ENCODE results near the gene ANKS1B. TPM values are rescaled to one million over a fixed set of nuclear protein-coding genes. Genes with fewer than 3 reads are reported as not detected.

The ANKS1B gene
- polyA plus RNA-seq, 3 donors, result not detected

DNA sequence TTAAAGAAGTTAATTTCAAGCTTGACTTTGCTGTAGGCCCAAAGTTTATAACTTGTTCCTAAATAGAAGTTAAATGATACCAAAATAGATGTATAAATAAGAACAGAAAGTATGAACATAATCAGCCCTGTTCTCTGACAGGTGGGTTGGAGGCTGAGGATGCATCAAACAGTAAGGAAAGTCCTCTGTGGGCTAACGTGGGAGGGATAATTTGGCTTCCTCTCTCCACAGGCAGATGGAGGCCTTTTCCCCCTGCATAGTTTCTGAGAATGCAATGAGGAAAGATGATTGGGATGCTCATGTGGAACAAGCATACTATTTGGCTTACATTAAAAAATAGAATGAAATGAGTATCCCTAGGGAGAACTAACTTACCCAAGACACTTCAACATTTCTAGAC lies 280.7 kb downstream of the ANKS1B start:
- no peaks in the 10 kb centered on the region for H3K79me2 ChIP-seq (ENCODE audit: insufficient read depth, low read length)
- H3K9ac ChIP-seq (ENCODE audit: insufficient read depth, low read length, poor library complexity, severe bottlenecking), result no peak overlapping the region
- no peaks in the 10 kb centered on the region for H4K20me1 ChIP-seq (ENCODE audit: insufficient read depth, low read length)
- H3K9me3 ChIP-seq (replicated peaks in 1 of 2; ENCODE audit: control insufficient read depth in 1 of 2, insufficient read depth in 1 of 2, low read length in 2 of 2), result no peaks in the 10 kb centered on the region
- Mint-ChIP-seq H3K36me3 (no peaks in the 10 kb centered on the region), H3K27me3 (ENCODE audit: low read depth in 3 of 3) (no peaks in the 10 kb centered on the region), H3K27ac (no peak overlapping the region), H3K4me1 (no peaks in the 10 kb centered on the region), H3K4me3 (no peak overlapping the region), H3K9me3 (peaks cover 0 to 3% (median 0%) of the 10 kb centered on the region in 7 donors)
- no peak for DNase-seq
- no peaks in the 10 kb centered on the region for H3K27me3 ChIP-seq (ENCODE audit: control insufficient read depth in 2 of 2, insufficient read depth in 2 of 2, low read length in 2 of 2)
- no peak overlapping the region for H2AFZ ChIP-seq (ENCODE audit: insufficient read depth, low read depth, low read length, poor library complexity, severe bottlenecking)
- H3K4me2 ChIP-seq (replicated peaks; ENCODE audit: extremely low read depth, low read length, poor library complexity, severe bottlenecking), result no peak overlapping the region
- H3K4me1 ChIP-seq (ENCODE audit: control insufficient read depth in 1 of 2, insufficient read depth in 2 of 2, low read length in 2 of 2), result no peaks in the 10 kb centered on the region
- no peaks in the 10 kb centered on the region for H3K36me3 ChIP-seq (replicated peaks in 1 of 2; ENCODE audit: control insufficient read depth in 1 of 2, insufficient read depth in 2 of 2, low read length in 2 of 2)
- TF ChIP-seq, protein P1, sequence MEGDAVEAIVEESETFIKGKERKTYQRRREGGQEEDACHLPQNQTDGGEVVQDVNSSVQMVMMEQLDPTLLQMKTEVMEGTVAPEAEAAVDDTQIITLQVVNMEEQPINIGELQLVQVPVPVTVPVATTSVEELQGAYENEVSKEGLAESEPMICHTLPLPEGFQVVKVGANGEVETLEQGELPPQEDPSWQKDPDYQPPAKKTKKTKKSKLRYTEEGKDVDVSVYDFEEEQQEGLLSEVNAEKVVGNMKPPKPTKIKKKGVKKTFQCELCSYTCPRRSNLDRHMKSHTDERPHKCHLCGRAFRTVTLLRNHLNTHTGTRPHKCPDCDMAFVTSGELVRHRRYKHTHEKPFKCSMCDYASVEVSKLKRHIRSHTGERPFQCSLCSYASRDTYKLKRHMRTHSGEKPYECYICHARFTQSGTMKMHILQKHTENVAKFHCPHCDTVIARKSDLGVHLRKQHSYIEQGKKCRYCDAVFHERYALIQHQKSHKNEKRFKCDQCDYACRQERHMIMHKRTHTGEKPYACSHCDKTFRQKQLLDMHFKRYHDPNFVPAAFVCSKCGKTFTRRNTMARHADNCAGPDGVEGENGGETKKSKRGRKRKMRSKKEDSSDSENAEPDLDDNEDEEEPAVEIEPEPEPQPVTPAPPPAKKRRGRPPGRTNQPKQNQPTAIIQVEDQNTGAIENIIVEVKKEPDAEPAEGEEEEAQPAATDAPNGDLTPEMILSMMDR (IDR thresholded peaks at IDR 0.05), result no peak
- no peak overlapping the region for H3K4me3 ChIP-seq (replicated peaks in 1 of 3; ENCODE audit: low read depth in 2 of 3, low read length in 3 of 3)
- no peak overlapping the region for H3K27ac ChIP-seq (ENCODE audit: low read depth in 1 of 2, low read length in 2 of 2)
- WGBS (ENCODE audit: insufficient coverage), result no CpG with 5 or more reads among the region's 1 CpG
- intact Hi-C loops (cut with micrococcal nuclease), result no loop called here

DNA sequence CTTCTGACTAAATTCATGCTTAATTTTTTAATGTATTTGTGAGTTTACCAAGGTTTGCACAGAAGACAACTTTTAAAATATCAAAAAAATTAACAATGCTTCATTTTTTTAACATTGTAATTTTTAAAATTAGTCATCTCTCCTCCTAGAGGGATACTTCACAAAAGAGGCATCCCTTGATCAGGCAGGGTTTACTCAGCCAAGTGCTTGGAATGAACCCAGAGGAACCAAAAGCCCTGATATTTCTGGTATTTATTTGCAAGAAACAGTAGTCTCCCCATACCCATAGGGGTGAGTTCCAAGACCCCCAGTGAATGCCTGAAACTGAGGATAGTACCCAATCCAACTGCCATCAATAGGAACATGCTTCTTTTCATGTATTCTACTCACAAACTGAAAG lies 284.7 kb downstream of the ANKS1B start:
- no peak overlapping the region for H3K27ac ChIP-seq (ENCODE audit: low read depth in 1 of 2, low read length in 2 of 2)
- no peaks in the 10 kb centered on the region for H3K4me1 ChIP-seq (ENCODE audit: control insufficient read depth in 1 of 2, insufficient read depth in 2 of 2, low read length in 2 of 2)
- peaks cover 0 to 3% (median 0%) of the 10 kb centered on the region in 7 donors for H3K9me3 Mint-ChIP-seq
- H3K4me3 Mint-ChIP-seq, result no peak overlapping the region
- H4K20me1 ChIP-seq (ENCODE audit: insufficient read depth, low read length), result no peaks in the 10 kb centered on the region
- H3K36me3 Mint-ChIP-seq, result no peaks in the 10 kb centered on the region
- no peaks in the 10 kb centered on the region for H3K27me3 Mint-ChIP-seq (ENCODE audit: low read depth in 3 of 3)
- no peaks in the 10 kb centered on the region for H3K4me1 Mint-ChIP-seq
- no peaks in the 10 kb centered on the region for H3K27me3 ChIP-seq (ENCODE audit: control insufficient read depth in 2 of 2, insufficient read depth in 2 of 2, low read length in 2 of 2)
- no peak overlapping the region for H2AFZ ChIP-seq (ENCODE audit: insufficient read depth, low read depth, low read length, poor library complexity, severe bottlenecking)
- intact Hi-C loops (cut with micrococcal nuclease), result no loop called here
- H3K4me3 ChIP-seq (replicated peaks in 1 of 3; ENCODE audit: low read depth in 2 of 3, low read length in 3 of 3), result no peak overlapping the region
- no peak overlapping the region for H3K9ac ChIP-seq (ENCODE audit: insufficient read depth, low read length, poor library complexity, severe bottlenecking)
- H3K4me2 ChIP-seq (replicated peaks; ENCODE audit: extremely low read depth, low read length, poor library complexity, severe bottlenecking), result no peak overlapping the region
- no peaks in the 10 kb centered on the region for H3K79me2 ChIP-seq (ENCODE audit: insufficient read depth, low read length)
- no peaks in the 10 kb centered on the region for H3K36me3 ChIP-seq (replicated peaks in 1 of 2; ENCODE audit: control insufficient read depth in 1 of 2, insufficient read depth in 2 of 2, low read length in 2 of 2)
- TF ChIP-seq, protein P1 (IDR thresholded peaks at IDR 0.05), result no peak
- H3K9me3 ChIP-seq (replicated peaks in 1 of 2; ENCODE audit: control insufficient read depth in 1 of 2, insufficient read depth in 1 of 2, low read length in 2 of 2), result no peaks in the 10 kb centered on the region
- H3K27ac Mint-ChIP-seq, result no peak overlapping the region
- DNase-seq, result no peak

Data from CD14-positive monocyte (primary cell).